Breast epithelium (tissue), 4 donors: ENCODE data around the gene TP63. TPM values are rescaled to one million over a fixed set of nuclear protein-coding genes. Genes with fewer than 3 reads are reported as not detected.

Experiments
- DNase-seq, 2 donors: peaks; one replicate each; pipeline ENCODE4 v3.0.0-alpha.2; 2019; ENCODE audit warnings: low spot score in 2 of 2
- H3K27ac ChIP-seq, 2 donors: fragments of 200-600 bp; sonication (generic) in 1 of 2; one replicate each; pipeline ENCODE4 v1.5.1; 2016 to 2019; ENCODE audit warnings: mild to moderate bottlenecking in 1 of 2
- H3K27me3 ChIP-seq, 2 donors: fragments of 200-600 bp; sonication (generic) in 1 of 2; one replicate each; pipeline versions ENCODE4 v1.5.1 to v1.6.0; 2017 to 2019; ENCODE audit warnings: control low read depth in 1 of 2, mild to moderate bottlenecking in 1 of 2
- H3K36me3 ChIP-seq: fragments of 200-600 bp; one replicate; pipeline ENCODE4 v1.5.1; 2019
- H3K4me1 ChIP-seq, 2 donors: fragments of 200-600 bp; sonication (generic); one replicate each; pipeline ENCODE4 v1.5.1; 2016 to 2019; ENCODE audit warnings: control low read depth in 1 of 2
- H3K4me3 ChIP-seq, 3 donors: fragments of 200-600 bp; sonication (generic); 1 replicate in 2 of 3; 2 replicates in 1 of 3; pipeline ENCODE4 v1.5.1; 2016 to 2019; ENCODE audit warnings: mild to moderate bottlenecking in 3 of 3, moderate library complexity in 2 of 3
- H3K9me3 ChIP-seq, 2 donors: fragments of 200-600 bp; sonication (generic) in 1 of 2; one replicate each; pipeline ENCODE4 v1.5.1; 2016 to 2019; ENCODE audit warnings: control low read depth in 1 of 2
- CTCF ChIP-seq, 3 donors: fragments of 450-650 bp; IDR thresholded peaks; one replicate each; pipeline ENCODE4 v1.5.1; 2016 to 2017; ENCODE audit warnings: antibody characterized with exemption in 3 of 3, mild to moderate bottlenecking in 3 of 3, moderate library complexity in 3 of 3
- POLR2A ChIP-seq: fragments of 450-650 bp; IDR thresholded peaks from one replicate; pipeline ENCODE4 v1.6.1; 2016; ENCODE audit warnings: antibody characterized with exemption, mild to moderate bottlenecking, moderate library complexity
- POLR2AphosphoS5 ChIP-seq, 3 donors: sonication (generic); formaldehyde crosslinking; IDR thresholded peaks; one replicate each; pipeline ENCODE4 v1.6.1; 2017; ENCODE audit warnings: antibody characterized with exemption in 3 of 3
- intact Hi-C: fragments of 100-400 bp; cut with DNase I; formaldehyde crosslinking; loops from one replicate; pipeline ENCODE4 v1.15.1; 2023; ENCODE audit warnings: low total_unique reads
- total RNA-seq, 3 donors: library from RNA; depleted of rRNA; stranded (reverse); fragments of >200 nt; gene quantifications; one replicate each; pipeline ENCODE4 v1.1.0, GENCODE V29; 2016

Gene TP63
- total RNA-seq, 3 donors from 2014 or later: 0.96 to 47.7 (median 20.0) TPM

GRCh38 chr3:189897406-189897805 lies 266.2 kb downstream of the TP63 start:
- no peak for DNase-seq
- no peaks in the 10 kb centered on the region for H3K27me3 ChIP-seq
- TF ChIP-seq CTCF (IDR thresholded peaks at IDR 0.05) (no peak), POLR2AphosphoS5 (IDR thresholded peaks at IDR 0.05) (no peak), POLR2A (no peak)
- no peak overlapping the region for H3K27ac ChIP-seq
- intact Hi-C loops: no loop called here
- H3K4me3 ChIP-seq: no peak overlapping the region
- H3K4me1 ChIP-seq: no peaks in the 10 kb centered on the region
- H3K9me3 ChIP-seq: no peaks in the 10 kb centered on the region
- H3K36me3 ChIP-seq: no peaks in the 10 kb centered on the region

- TF ChIP-seq CTCF (IDR thresholded peaks at IDR 0.05) (no peak), POLR2A (no peak), POLR2AphosphoS5 (IDR thresholded peaks at IDR 0.05) (no peak)
Observed at GRCh38 chr3:189898559-189899153, 267.5 kb downstream of the TP63 start.

GRCh38 chr3:189899186-189899585 lies 268.0 kb downstream of the TP63 start:
- Histone ChIP-seq H3K27me3 (no peaks in the 10 kb centered on the region), H3K4me3 (no peak overlapping the region), H3K9me3 (no peaks in the 10 kb centered on the region), H3K4me1 (no peaks in the 10 kb centered on the region), H3K27ac (no peak overlapping the region), H3K36me3 (no peaks in the 10 kb centered on the region)
- intact Hi-C loops: no loop called here
- DNase-seq: no peak
- TF ChIP-seq CTCF (IDR thresholded peaks at IDR 0.05): no peak
- TF ChIP-seq POLR2A: no peak
- no peak for TF ChIP-seq POLR2AphosphoS5 (IDR thresholded peaks at IDR 0.05)

More at GRCh38 chr3:189898559-189899153, 267.5 kb downstream of the TP63 start:
- Histone ChIP-seq H3K4me1 (no peaks in the 10 kb centered on the region), H3K27me3 (no peaks in the 10 kb centered on the region), H3K4me3 (no peak overlapping the region), H3K36me3 (no peaks in the 10 kb centered on the region), H3K9me3 (no peaks in the 10 kb centered on the region), H3K27ac (no peak overlapping the region)
- intact Hi-C loops: no loop called here
- no peak for DNase-seq

GRCh38 chr3:189900578-189900977 lies 269.4 kb downstream of the TP63 start:
- no peaks in the 10 kb centered on the region for H3K27me3 ChIP-seq
- H3K9me3 ChIP-seq: no peaks in the 10 kb centered on the region
- H3K4me3 ChIP-seq: no peak overlapping the region
- intact Hi-C loops: no loop called here
- no peaks in the 10 kb centered on the region for H3K36me3 ChIP-seq
- DNase-seq: no peak
- H3K27ac ChIP-seq: no peak overlapping the region
- TF ChIP-seq POLR2A: no peak
- TF ChIP-seq POLR2AphosphoS5 (IDR thresholded peaks at IDR 0.05): no peak
- TF ChIP-seq CTCF (IDR thresholded peaks at IDR 0.05): no peak
- H3K4me1 ChIP-seq: no peaks in the 10 kb centered on the region

GRCh38 chr3:189901481-189901880 lies 270.3 kb downstream of the TP63 start:
- Histone ChIP-seq H3K27me3 (no peaks in the 10 kb centered on the region), H3K27ac (no peak overlapping the region), H3K9me3 (no peaks in the 10 kb centered on the region), H3K4me3 (no peak overlapping the region), H3K4me1 (no peaks in the 10 kb centered on the region), H3K36me3 (no peaks in the 10 kb centered on the region)
- no peak for DNase-seq
- intact Hi-C loops: no loop called here
- TF ChIP-seq POLR2A: no peak
- no peak for TF ChIP-seq CTCF (IDR thresholded peaks at IDR 0.05)
- no peak for TF ChIP-seq POLR2AphosphoS5 (IDR thresholded peaks at IDR 0.05)
